ENCODE measurements around the gene MAST1. TPM values are rescaled to one million over a fixed set of nuclear protein-coding genes. Genes with fewer than 3 reads are reported as not detected.

The MAST1 gene
- total and polyA plus RNA-seq, 8 donors: 0.43 to 33.9 (median 1.3) TPM; not detected in 1

DNA sequence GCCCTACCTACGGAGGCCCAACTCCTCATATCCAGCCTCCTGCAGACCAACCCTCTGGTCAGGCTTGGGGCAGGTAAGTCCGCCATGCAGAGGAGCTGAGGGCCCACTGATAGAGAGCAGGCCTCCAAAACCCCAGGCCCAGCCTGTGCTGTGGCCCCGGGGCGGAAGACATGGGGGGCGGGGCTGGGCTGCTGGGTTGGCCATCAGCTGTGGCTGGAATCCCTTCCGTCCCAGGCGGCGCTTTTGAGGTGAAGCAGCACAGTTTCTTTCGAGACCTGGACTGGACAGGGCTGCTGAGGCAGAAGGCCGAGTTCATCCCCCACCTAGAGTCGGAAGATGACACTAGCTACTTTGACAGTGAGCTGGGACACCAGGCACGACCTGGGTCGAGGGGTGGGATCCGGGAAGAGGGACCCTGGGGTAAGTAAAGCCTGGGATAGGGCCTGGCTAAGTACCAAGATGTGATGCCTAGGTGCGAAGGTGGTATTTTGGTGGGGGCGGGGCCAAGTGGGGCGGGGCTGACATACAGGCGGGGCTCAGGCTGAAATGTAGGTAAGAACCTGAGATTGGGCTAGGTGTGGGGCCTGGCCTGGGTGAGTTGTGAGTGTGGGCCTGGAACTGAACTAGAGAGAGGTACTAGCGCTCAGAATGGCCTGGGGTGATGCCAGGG, 27.6 kb downstream of the MAST1 start:
- TF ChIP-seq POLR2A (IDR thresholded peaks at IDR 0.05) (no peak), POLR2AphosphoS5 (IDR thresholded peaks at IDR 0.05) (no peak), EP300 (IDR thresholded peaks at IDR 0.05) (no peak)
- TF ChIP-seq, protein P1, sequence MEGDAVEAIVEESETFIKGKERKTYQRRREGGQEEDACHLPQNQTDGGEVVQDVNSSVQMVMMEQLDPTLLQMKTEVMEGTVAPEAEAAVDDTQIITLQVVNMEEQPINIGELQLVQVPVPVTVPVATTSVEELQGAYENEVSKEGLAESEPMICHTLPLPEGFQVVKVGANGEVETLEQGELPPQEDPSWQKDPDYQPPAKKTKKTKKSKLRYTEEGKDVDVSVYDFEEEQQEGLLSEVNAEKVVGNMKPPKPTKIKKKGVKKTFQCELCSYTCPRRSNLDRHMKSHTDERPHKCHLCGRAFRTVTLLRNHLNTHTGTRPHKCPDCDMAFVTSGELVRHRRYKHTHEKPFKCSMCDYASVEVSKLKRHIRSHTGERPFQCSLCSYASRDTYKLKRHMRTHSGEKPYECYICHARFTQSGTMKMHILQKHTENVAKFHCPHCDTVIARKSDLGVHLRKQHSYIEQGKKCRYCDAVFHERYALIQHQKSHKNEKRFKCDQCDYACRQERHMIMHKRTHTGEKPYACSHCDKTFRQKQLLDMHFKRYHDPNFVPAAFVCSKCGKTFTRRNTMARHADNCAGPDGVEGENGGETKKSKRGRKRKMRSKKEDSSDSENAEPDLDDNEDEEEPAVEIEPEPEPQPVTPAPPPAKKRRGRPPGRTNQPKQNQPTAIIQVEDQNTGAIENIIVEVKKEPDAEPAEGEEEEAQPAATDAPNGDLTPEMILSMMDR (IDR thresholded peaks at IDR 0.05): no peak
- 83 to 85% (median 84%) methylated on average over 17 to 19 of the region's 19 CpGs for WGBS, 5 donors
- intact Hi-C loops (cut with DNase I; ENCODE audit: low total_unique reads): no loop called here
- no peak overlapping the region for H3K27ac ChIP-seq
- H3K4me3 ChIP-seq: no peak overlapping the region
- peaks cover 0 to 10% (median 2%) of the 10 kb centered on the region in 3 donors for H3K27me3 ChIP-seq
- no peak for DNase-seq
- H3K4me1 ChIP-seq: peaks cover 12 to 14% (median 13%) of the 10 kb centered on the region in 4 donors
- no peaks in the 10 kb centered on the region for H3K36me3 ChIP-seq
- H3K9me3 ChIP-seq: no peaks in the 10 kb centered on the region

DNA sequence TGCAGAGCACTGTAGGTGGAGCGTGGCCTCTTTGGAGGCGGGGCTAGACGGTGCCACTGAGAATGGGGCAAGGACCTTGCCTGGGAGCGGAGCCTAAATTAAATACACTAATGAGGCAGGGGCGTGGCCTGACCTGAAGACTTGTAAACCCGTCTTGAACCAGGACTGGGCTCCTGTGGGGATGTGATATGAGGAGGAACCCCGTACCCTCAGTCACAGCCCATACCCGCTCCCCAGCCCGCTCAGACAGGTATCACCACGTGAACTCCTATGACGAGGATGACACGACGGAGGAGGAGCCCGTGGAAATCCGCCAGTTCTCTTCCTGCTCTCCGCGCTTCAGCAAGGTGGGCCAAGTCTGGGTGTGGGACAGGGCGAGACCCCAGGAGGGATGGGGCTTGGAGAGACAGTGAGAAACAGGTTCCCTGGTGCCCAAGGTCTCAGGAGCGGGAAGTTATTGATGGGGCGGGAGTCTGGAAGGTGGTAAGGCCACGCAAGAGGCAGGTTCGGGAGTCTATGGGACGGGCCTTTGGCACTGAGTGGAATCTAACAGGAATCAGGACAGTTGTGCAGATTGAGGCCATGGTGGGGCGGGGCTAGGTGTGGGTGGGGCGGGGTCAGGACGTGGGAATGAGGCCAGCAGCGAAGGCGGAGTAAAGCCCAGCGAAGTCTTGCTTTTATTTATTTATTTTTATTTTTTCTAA, 28.3 kb downstream of the MAST1 start:
- H3K4me1 ChIP-seq: peaks cover 12 to 14% (median 13%) of the 10 kb centered on the region in 4 donors
- TF ChIP-seq, protein P1 (IDR thresholded peaks at IDR 0.05): no peak
- TF ChIP-seq POLR2A (IDR thresholded peaks at IDR 0.05): no peak
- no peak for TF ChIP-seq EP300 (IDR thresholded peaks at IDR 0.05)
- TF ChIP-seq POLR2AphosphoS5 (IDR thresholded peaks at IDR 0.05): no peak
- no peaks in the 10 kb centered on the region for H3K9me3 ChIP-seq
- H3K4me3 ChIP-seq: peak overlapping the region in 2 of 4 donors; percentile 50 to 52
- H3K27me3 ChIP-seq: peaks cover 0 to 10% (median 2%) of the 10 kb centered on the region in 3 donors
- 79 to 82% (median 81%) methylated on average over 29 of the region's 29 CpGs for WGBS, 5 donors
- no peaks in the 10 kb centered on the region for H3K36me3 ChIP-seq
- no peak for DNase-seq
- intact Hi-C loops (cut with DNase I; ENCODE audit: low total_unique reads): no loop called here
- no peak overlapping the region for H3K27ac ChIP-seq

DNA sequence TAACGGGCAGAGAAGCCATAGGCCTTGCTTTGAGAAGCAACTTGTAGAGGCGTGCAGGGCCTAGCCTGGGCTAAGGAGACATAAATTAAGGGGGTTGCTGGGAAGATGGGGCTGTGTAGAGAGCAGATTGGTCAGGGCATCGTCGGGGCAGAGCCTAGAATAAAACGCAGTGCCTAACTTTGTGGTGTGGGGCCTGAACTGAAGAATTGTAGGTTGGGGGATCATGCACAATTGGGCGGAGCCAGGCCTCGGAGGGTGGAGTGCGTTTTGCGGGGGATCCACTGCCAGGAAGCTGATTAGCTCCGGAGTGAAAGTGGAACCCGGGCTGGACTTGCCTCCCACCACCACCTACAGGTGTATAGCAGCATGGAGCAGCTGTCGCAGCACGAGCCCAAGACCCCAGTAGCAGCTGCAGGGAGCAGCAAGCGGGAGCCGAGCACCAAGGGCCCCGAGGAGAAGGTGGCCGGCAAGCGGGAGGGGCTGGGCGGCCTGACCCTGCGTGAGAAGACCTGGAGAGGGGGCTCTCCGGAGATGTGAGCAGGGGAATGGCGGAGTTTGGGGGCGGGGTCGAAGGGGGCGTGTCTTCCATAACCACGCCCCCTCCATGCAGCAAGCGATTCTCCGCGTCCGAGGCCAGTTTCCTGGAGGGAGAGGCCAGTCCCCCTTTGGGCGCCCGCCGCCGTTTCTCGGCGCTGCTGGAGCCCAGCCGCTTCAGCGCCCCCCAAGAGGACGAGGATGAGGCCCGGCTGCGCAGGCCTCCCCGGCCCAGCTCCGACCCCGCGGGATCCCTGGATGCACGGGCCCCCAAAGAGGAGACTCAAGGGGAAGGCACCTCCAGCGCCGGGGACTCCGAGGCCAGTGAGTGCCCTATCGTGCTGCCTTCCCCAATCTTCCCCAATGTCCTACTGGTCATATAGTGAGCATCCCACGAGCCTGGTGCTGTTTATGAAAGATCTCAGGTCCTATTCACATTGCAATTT, 29.1 kb downstream of the MAST1 start:
- WGBS, 5 donors: 8 to 11% (median 8%) methylated on average over 33 to 51 of the region's 51 CpGs
- H3K27ac ChIP-seq: peak overlapping the region in 2 of 5 donors; percentile 21 to 35

More for the DNA sequence above, 29.1 kb downstream of the MAST1 start:
- intact Hi-C loops (cut with DNase I; ENCODE audit: low total_unique reads): no loop called here
- H3K27me3 ChIP-seq: peaks cover 0 to 10% (median 2%) of the 10 kb centered on the region in 3 donors
- no peaks in the 10 kb centered on the region for H3K9me3 ChIP-seq
- H3K4me1 ChIP-seq: peaks cover 12 to 14% (median 13%) of the 10 kb centered on the region in 4 donors
- TF ChIP-seq, protein P1 (IDR thresholded peaks at IDR 0.05): no peak
- no peak for TF ChIP-seq EP300 (IDR thresholded peaks at IDR 0.05)
- TF ChIP-seq POLR2A (IDR thresholded peaks at IDR 0.05): no peak
- no peak for TF ChIP-seq POLR2AphosphoS5 (IDR thresholded peaks at IDR 0.05)
- peak; percentile 73 to 92 for DNase-seq
- H3K4me3 ChIP-seq: peak overlapping the region; percentile 40 to 52 (median 47)
- no peaks in the 10 kb centered on the region for H3K36me3 ChIP-seq

All from stomach (tissue), 9 donors.